NOMO-1 treated with DMSO at 0.1 percent for 48 hours (cell line): ENCODE measurements around the gene P3R3URF.

Experiments used
- DNase-seq: peaks from one replicate; lab custom pipeline; 2025; ENCODE audit not compliant: unreplicated experiment; lab: John Stamatoyannopoulos, UW

P3R3URF gene

DNA sequence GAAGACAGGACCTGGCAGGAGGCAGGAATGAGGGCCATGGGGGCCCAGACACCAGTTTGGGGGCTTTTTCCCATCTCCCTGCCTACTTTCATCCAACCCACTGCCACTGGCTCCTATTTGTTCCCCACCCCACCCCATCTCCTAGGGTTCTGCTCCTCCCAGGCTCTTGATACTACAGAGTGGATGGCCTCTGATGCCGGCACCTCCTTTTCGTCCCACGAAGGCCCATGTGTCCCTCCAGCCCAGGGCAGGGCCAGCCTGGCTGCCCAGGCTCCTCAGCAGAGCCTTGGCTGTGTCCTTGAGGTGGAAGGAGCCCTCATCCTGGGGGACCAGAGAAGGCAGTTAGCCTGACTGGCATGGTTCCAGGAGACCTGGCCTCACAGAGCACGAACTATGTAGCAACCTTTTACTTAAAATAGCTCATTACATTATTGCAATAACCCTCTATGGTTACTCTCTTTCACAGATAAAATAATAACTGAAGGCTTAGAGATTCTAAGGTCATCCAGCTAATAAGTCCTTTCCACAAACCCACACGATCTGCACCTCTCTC, 18.4 kb upstream of the P3R3URF start:
- DNase-seq = peak; percentile 16

DNA sequence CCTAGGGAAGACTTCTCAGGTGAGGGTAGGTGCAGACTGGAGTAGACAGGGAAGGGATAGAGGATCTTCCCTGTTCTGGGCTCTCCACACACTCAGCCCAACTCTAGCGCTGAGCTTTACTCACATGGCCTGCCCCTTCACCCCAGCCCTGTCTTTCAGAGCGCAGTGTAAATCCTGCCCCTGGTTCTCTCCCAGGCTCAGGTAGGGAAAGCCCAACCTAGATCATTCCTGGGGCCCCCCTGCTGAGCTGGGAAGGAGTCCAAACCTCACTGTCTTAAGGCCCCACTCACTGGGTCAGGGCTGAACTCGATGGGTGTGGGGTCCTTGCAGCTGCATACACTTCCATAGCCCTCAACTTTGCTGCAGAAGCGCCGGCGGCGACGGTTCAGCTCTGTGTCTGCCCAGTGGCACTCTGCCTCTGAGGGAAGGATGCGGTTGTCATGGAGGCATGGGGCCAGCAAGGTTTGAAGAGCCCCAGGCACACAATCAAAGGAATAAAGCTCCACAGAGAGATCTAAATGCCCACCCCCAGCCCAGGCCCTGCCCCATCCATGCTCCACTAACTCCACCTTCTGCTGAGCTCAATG, 17.8 kb upstream of the P3R3URF start:
- DNase-seq = no peak

DNA sequence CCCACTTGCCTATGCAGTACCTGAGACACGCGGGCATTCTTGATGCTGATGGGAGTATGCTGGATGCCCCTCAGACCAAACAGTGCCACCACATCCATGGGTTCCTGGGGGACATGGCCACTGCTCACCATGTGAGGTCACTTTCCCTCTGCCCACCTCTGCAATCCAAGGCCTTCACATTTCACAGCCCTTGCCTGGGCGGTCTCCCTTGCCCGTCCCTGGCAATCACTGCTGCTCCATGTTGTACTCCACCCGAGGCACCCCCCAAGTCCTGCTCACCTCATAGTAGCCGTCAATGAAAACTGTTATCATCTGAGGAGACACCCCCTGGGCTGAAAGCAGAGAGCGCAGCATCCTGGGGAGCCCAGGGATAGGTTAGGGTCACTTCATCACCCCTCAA, 17.0 kb upstream of the P3R3URF start:
- no peak for DNase-seq

DNA sequence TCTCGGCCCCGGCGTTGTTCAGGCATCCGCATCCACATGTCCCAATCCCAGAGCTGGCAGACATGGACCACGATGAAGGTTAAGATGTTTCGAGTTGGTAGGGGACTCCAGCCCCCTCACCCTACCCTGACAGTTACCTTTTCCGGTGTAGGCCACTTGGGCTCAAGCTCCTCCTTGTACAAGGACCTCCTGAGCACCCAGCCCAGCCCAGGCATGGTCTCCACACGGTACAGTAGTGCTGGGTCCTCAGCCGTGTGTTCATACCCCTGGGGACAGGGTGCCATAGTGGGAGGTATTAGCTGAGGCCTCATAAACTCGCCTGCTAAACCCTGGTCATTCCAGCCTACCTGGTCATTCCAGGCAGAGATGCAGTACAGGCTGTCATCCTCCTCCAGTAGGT, 15.9 kb upstream of the P3R3URF start:
- no peak for DNase-seq

DNA sequence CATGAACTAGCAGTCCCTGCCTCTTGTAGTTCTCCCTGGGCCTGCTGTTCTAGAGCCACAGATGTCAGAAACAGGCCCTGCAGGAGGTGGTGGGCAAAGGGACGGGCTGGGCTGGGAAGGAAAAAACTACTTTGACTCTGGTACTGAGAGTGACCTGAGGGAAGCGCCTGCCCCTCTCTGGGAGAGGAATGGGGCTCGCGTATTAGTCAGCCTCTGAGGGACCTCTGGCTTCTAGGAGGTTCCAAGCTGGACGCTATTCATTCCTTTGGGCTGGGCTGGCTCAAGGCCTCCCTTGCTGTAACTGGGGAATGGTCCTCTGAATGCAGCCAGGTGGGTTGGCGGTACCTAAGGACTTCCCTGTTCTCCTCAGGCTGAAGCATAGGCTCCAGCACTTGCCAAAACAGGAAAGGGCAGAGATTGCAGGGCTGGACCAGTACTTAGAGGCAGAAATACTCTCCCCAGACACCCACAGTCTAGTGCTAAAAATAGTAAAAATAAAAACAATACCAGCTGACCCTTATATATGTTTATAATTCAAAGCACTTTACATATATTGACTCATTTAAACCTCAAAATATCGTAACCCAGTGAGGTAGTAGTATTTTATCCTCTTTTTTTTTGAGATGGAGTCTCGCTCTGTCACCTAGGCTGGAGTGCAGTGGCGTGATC, 14.9 kb upstream of the P3R3URF start:
- no peak for DNase-seq

DNA sequence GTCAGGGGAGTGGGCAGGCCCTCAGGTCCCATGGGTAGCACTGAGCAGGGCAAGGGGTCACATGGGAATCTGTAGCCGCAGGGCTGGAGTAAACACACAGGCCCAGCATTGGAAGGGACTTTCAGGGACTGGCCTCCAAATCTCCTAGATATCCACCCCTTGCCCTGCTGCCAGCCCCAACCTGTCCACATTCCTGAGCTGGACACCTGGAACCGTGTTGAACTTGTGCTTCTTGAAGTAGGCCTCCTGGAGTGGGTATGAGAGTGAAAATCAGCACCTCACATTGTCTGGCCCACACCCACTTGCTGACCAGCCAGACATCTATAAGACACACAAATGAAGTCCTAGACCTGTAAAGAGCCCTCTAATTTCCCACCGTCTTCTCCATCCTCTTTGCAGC, 14.3 kb upstream of the P3R3URF start:
- DNase-seq = no peak

DNA sequence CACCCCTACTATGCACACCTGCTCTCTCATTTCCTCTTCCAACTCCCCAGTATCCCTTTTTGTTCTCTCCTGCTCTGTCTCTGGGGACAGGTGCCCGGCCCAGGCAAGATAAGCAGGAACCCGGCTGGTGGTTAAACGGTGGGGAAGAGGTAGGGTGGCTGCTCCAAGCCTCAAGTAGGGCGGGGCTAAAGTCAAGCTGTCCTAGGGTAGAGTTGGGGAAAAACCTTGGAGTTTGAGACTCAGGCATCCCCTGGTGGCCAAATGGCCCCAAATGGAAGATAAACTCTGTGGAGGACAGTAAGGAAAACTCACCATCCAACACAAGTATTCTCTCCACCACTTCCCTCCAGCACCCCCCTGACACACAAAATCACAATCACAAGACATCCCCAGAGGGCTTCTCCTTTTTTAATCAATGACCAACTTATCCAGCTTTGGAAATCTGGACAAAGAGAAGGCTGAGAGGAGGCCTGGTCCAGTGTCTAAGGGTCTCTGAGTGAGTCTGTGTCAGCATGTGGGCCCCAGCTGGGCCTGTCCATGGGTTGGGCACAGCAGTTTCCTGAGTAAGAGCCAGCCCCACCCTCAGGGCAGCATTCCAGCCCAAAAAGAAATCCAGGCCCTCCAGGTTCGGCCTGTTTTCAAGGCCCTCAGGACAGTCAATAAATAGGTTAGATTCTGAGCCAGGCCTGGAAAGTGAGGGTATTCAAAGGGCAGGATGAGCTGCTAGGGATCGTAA, 12.2 kb upstream of the P3R3URF start:
- DNase-seq = no peak

DNA sequence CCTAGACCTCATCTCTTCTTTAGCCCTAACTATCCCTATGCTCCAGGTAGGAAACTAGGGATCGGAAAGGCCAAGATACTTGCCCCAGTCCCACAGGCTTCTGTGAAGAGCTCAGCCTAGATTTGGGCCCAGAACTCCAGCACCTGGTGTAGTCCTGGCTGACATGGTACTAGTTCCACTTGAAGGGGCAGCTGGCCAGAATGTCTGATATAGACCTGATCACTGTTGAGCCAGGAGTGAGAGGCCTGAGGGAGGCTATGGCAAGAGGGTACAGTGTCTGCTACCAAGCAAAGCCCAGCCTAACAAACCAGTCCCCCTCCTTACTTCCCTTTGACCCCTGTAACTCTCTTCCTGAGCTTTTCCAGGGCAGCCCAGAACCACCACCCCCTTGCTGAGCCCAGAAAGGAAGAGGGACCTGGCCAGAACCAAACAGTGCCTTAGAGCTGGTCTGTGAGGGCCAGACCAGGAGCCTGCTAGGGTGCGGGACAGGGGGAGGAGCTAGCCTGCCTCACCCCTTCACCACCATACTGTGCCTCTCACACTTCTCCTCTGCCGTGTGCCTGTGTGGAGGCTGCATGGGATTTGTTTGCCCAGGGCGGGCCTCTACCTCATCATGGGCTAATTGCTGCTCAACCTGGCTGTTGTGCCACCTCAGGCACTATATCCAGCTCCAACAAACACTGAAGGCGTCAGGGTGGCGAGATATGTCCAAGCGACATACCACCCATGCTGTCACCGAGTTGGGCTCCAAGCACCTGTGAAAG, 11.0 kb upstream of the P3R3URF start:
- DNase-seq = no peak

DNA sequence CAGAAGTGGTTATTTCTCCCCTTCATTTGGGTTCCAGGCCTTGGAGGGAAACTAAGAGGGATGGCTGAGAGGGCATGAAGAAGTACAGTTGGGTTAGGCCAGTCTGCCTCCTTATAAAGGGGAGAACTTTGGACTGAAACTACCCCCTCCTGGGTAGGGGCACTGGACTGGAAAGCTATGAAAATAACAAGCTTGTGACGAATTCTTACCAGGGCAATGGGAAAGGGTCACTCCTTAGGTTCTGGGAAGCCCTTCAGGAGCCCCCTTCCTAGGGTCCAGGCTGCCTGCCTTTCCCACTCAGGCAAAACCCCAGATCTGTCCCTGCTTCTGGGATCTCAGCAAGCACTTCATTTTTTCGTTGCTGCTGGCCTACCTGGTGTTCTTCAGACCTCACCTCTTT, 9.8 kb upstream of the P3R3URF start:
- DNase-seq = no peak

DNA sequence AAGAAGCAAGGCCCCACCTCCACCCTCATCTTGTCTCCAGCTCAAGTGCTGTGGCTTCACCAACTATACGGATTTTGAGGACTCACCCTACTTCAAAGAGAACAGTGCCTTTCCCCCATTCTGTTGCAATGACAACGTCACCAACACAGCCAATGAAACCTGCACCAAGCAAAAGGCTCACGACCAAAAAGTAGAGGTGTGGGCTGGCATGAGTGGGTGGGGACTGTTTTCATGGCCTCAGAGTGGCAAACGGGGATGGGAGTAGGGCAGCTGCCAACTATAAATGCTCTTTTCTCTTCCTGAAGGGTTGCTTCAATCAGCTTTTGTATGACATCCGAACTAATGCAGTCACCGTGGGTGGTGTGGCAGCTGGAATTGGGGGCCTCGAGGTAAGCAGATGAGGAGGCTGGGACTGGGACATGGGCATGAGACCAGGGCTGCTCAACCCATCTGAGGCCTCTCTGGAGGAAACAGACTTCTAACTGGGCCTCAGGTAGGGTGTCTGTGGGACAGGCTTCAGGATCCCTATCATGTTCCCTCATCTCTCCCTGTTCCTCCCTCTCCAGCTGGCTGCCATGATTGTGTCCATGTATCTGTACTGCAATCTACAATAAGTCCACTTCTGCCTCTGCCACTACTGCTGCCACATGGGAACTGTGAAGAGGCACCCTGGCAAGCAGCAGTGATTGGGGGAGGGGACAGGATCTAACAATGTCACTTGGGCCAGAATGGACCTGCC, 8.8 kb upstream of the P3R3URF start:
- DNase-seq = no peak

DNA sequence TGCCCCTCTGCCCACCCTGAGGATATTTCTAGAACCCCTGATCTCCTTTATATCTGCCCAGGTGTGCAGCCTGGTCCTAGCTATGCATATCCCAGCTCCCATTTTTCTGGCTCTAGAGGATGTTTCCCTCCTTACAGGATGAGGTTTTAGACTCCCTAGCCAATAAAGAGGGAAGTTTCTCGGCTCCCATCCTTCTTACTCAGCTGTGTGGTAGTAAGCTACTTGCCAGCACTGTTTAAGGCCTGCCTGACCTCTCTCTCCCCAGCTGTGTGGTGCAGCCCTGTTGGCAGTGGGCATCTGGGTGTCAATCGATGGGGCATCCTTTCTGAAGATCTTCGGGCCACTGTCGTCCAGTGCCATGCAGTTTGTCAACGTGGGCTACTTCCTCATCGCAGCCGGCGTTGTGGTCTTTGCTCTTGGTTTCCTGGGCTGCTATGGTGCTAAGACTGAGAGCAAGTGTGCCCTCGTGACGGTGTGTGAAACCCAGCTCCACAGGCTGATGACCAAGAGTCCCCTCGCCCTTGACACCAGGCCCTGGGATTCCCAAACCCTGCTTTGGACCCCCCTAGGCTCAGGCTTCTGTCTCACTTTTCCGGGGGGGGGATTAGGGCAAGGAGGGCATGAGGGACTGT, 7.8 kb upstream of the P3R3URF start:
- peak; percentile 16 for DNase-seq

DNA sequence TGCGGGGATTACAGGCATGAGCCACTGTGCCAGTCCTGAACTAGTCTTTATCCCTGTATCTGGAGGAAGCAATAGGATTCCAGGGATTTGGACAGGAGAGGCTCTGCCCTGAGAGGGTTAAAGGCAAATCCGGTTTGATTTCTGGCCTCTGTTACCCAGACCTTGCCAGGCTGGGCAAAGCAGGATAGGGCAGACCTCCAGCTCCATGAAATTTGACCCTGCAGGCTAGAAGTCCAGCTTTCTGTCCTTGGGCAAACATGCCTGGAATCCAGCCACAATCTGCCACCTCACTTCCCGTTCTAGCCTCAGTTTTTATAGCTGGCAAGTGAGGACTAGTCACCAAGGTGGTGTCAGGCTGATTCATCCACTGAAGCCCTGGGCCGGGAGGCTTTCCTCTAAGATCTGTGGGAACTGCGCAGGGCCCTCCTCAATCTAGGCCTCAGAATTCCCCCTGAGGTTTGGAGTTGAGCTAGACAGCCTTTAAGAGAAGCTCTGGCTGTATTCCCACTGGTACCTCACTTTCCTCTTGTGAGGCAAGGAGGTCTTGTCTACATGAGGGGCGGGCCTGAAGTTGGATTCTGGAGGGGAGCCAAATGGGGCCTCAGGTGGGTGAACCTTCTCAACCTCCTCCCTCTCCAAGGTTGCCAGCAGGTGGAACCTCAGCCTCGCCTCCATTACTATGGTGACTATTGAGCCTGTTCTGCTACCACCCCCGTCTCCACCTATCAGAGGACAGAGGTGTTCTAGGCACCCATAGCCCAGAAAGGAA, 7.0 kb upstream of the P3R3URF start:
- no peak for DNase-seq

DNA sequence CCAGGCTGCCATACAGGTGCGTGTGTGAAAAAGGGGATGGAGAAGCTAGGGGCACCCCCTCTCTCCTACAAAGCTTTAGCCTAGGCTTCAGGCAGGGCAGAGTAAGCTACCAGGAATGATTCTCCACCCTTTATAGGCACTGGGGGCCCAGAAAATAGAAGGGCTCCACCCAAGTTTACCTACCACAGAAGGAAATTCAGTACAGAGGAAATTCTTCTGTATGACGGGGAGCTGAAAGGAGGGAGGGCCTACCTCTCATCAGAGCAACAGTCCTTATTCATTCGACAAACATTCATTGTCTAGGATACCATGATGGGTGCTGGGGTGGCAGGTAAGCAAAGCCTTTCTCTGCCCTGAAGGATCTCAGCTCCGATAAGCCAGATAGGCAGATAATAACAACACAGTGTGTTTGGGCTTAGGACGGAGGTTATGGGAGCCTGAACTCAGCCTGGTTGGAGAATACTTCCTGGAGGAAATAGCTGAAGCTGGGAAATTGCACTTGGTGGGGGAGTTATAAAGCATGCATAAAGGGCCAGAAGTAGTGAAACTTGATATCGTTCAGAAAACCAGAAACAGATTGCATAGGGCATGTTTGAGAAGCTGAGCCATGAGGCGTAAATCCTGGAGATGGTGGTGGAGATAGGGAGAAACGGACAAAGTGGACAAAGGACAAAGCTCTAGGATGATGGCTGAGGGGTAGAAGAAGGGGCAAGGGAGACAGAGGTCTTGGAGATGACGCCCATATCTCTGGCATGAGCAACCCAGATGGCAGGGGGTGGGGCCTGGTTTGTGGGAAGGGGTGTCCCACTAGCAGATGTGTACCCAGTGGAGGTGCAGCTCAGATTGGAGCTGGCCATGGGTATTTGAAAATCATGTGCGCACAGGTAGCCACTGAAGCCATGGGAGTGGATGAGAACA, 5.3 kb upstream of the P3R3URF start:
- DNase-seq = no peak

DNA sequence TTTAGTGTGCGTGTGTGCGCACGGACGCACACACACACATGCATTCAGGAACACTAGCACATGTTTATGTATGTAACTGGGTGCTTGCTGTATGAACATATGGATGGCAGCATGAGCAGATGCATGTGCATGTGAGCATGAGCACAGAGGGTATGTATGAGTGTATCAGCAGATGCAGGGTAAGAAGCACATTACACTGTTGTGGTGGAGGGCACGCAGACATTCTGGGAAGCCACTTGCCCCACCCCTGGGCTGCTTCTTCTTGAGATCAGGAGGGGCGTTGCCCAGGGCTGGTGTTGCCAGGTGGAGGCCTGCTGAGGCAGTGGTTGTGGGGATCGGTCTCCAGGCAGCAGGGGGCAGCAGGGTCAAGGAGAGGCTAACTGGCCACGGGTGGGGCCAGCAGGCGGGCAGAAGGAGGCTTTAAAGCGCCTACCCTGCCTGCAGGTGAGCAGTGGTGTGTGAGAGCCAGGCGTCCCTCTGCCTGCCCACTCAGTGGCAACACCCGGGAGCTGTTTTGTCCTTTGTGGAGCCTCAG, 3.9 kb upstream of the P3R3URF start:
- no peak for DNase-seq

DNA sequence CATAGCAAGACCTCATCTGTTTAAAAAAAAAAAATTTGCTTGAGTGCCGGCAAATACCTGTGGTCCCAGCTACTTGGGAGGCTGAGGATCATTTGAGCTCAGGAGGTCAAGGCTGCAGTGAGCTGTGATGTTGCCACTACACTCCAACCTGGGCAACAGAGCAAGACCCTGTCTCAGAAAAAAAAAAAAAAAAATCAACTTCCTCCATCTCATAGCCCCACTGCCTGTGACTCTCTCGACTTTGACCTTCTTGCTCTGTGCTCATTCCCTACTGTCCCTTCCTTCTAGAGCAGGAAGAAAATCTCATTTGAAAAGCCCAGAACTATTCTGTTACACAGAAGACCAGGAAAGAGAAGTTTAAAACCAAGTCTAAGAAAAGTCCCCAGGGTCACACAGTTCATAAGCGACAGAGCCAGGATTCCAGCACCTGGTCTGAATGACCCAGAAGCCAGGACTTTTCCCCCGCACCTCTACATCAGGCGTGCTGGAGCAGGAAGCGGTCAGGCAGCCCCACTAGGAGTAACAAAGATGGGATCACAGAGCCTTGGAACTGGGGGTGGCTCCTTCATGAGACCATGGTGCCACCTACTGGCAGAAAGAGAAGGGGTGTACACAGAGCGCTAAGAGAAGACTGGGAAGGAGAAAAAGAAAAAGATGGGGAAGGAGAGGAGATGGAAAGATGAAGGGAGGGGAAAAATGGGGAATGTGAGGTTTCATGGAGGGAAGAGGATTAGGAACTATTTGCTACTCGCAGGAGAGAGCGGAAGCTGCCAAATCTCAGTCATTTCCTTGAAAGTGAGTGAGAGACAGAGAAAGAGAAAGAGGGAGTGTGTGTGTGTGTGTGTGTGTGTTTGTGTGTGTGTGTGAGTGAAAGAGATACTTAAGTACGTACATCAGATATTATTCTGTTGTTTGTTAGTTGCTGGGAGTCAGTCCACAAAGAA, 3.1 kb upstream of the P3R3URF start:
- DNase-seq = peak; percentile 70

DNA sequence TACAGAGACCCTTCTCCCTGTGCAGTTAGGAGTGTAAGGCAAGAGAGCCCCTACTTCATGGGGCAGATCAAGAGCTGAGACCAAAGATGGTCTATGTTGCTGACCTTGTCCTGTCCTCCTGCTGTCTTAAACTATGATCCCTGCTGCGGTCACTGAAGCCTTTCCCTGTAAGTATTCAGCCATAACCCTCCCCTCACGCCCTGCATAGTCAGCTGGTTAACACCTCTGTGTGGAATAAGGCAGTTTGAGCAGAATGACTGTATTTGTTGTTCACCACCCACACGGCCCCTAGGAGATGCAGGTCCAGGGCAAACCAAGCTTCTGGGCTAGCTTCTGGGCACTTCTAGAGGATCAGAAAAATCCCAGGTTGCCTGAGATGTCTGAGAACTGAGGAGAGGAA, 1.0 kb downstream of the P3R3URF start:
- DNase-seq = no peak
